SU-DHL-6 (cell line): Measurements from ENCODE around the gene TIMP3.

ENCODE experiments used
- H2AFZ ChIP-seq: fragments of 200-600 bp; sonication (generic); 2 replicates; pipeline ENCODE4 v1.6.1; 2014; ENCODE audit warnings: low read depth, mild to moderate bottlenecking, moderate library complexity, mixed read lengths, antibody characterized with exemption, low read length; ENCODE audit not compliant: severe bottlenecking
- H3F3A ChIP-seq: fragments of 200-600 bp; shearing (Covaris generic); 2 replicates; pipeline ENCODE4 v1.6.0; 2016; ENCODE audit warnings: antibody characterized with exemption, mild to moderate bottlenecking; ENCODE audit not compliant: insufficient read depth
- H3K27ac ChIP-seq: fragments of 200-600 bp; sonication (generic); 2 replicates; pipeline ENCODE4 v1.5.1; 2016; ENCODE audit warnings: low read depth, mild to moderate bottlenecking, low read length, moderate library complexity, mixed read lengths
- H3K27me3 ChIP-seq: fragments of 200-600 bp; sonication (generic), shearing (Covaris generic); 2 replicates; pipeline ENCODE4 v1.6.0; 2014; ENCODE audit warnings: mild to moderate bottlenecking, low read length
- H3K36me3 ChIP-seq: fragments of 200-600 bp; sonication (generic); 2 replicates; pipeline ENCODE4 v1.6.1; 2014; ENCODE audit warnings: mild to moderate bottlenecking, low read length, mixed read lengths
- H3K4me2 ChIP-seq: fragments of 300-600, 200-600 bp; shearing (Covaris generic), sonication (generic); 2 replicates; pipeline ENCODE4 v1.6.0; 2014; ENCODE audit warnings: low read length, low read depth, mild to moderate bottlenecking; ENCODE audit not compliant: poor library complexity, severe bottlenecking
- H3K4me3 ChIP-seq: fragments of 200-600 bp; sonication (generic); 2 replicates; pipeline ENCODE4 v1.5.1; 2014; ENCODE audit warnings: antibody characterized with exemption, low read length, mild to moderate bottlenecking, mixed read lengths; ENCODE audit not compliant: insufficient read depth, poor library complexity, severe bottlenecking
- H3K79me2 ChIP-seq: fragments of 200-600 bp; sonication (generic); 2 replicates; pipeline ENCODE4 v1.6.1; 2014; ENCODE audit warnings: mild to moderate bottlenecking, low read length, moderate library complexity; ENCODE audit not compliant: insufficient read depth
- H3K9ac ChIP-seq: fragments of 200-600 bp; sonication (generic); 2 replicates; pipeline ENCODE4 v1.7.0; 2014; ENCODE audit warnings: mild to moderate bottlenecking, low read length
- H3K9me2 ChIP-seq: fragments of 200-600 bp; sonication (generic); replicated peaks from 2 replicates; pipeline ENCODE4 v1.6.1; 2014; ENCODE audit warnings: low read length; ENCODE audit not compliant: insufficient read depth
- H3K9me3 ChIP-seq: fragments of 200-600 bp; sonication (generic); 2 replicates; pipeline ENCODE4 v1.6.1; 2014; ENCODE audit warnings: low read length, mixed read lengths; ENCODE audit not compliant: insufficient read depth
- H4K20me1 ChIP-seq: fragments of 200-600 bp; sonication (generic); 2 replicates; pipeline ENCODE4 v1.6.1; 2014; ENCODE audit warnings: low read depth, mild to moderate bottlenecking, antibody characterized with exemption, low read length, moderate library complexity, mixed read lengths
- CTCF ChIP-seq: fragments of 200-600 bp; sonication (generic); IDR thresholded peaks from one replicate; pipeline ENCODE4 v1.5.1; 2017; ENCODE audit warnings: antibody characterized with exemption, mild to moderate bottlenecking, low read length, moderate library complexity; ENCODE audit not compliant: insufficient read depth, poor library complexity, severe bottlenecking
- EZH2phosphoT487 ChIP-seq: fragments of 200-600 bp; sonication (generic), shearing (Covaris generic); conservative IDR thresholded peaks from 2 replicates; pipeline ENCODE4 v1.6.1; 2018; ENCODE audit warnings: mild to moderate bottlenecking, antibody characterized with exemption, low read length, moderate library complexity, mixed read lengths

Gene TIMP3

GRCh38 chr22:32775957-32776356 lies 25.5 kb upstream of the TIMP3 start:
- Histone ChIP-seq H3F3A (no peaks in the 10 kb centered on the region), H3K9ac (no peak overlapping the region), H3K79me2 (no peaks in the 10 kb centered on the region), H4K20me1 (no peaks in the 10 kb centered on the region), H3K27ac (no peak overlapping the region), H3K27me3 (no peaks in the 10 kb centered on the region), H3K9me2 (no peaks in the 10 kb centered on the region), H3K9me3 (no peaks in the 10 kb centered on the region), H3K36me3 (no peaks in the 10 kb centered on the region), H3K4me3 (no peak overlapping the region), H3K4me2 (no peak overlapping the region), H2AFZ (no peak overlapping the region)
- no peak for TF ChIP-seq EZH2phosphoT487
- peak; percentile 12 for TF ChIP-seq CTCF

GRCh38 chr22:32776397-32776796 lies 25.1 kb upstream of the TIMP3 start:
- Histone ChIP-seq H3K9me2 (no peaks in the 10 kb centered on the region), H3K79me2 (no peaks in the 10 kb centered on the region), H3K36me3 (no peaks in the 10 kb centered on the region), H4K20me1 (no peaks in the 10 kb centered on the region), H3F3A (no peaks in the 10 kb centered on the region), H2AFZ (no peak overlapping the region), H3K9ac (no peak overlapping the region), H3K9me3 (no peaks in the 10 kb centered on the region), H3K4me2 (no peak overlapping the region), H3K4me3 (no peak overlapping the region), H3K27ac (no peak overlapping the region), H3K27me3 (no peaks in the 10 kb centered on the region)
- no peak for TF ChIP-seq CTCF
- no peak for TF ChIP-seq EZH2phosphoT487

GRCh38 chr22:32776802-32777201 lies 24.7 kb upstream of the TIMP3 start:
- H3K4me2 ChIP-seq: no peak overlapping the region

More at GRCh38 chr22:32776802-32777201, 24.7 kb upstream of the TIMP3 start:
- Histone ChIP-seq H3K27me3 (no peaks in the 10 kb centered on the region), H3K9me2 (no peaks in the 10 kb centered on the region), H4K20me1 (no peaks in the 10 kb centered on the region), H3K9me3 (no peaks in the 10 kb centered on the region), H3K9ac (no peak overlapping the region), H3F3A (no peaks in the 10 kb centered on the region), H3K79me2 (no peaks in the 10 kb centered on the region), H3K4me3 (no peak overlapping the region), H2AFZ (no peak overlapping the region), H3K27ac (no peak overlapping the region), H3K36me3 (no peaks in the 10 kb centered on the region)
- TF ChIP-seq EZH2phosphoT487 (no peak), CTCF (no peak)
